ENCODE results near the gene ITSN2.

The ITSN2 gene

DNA sequence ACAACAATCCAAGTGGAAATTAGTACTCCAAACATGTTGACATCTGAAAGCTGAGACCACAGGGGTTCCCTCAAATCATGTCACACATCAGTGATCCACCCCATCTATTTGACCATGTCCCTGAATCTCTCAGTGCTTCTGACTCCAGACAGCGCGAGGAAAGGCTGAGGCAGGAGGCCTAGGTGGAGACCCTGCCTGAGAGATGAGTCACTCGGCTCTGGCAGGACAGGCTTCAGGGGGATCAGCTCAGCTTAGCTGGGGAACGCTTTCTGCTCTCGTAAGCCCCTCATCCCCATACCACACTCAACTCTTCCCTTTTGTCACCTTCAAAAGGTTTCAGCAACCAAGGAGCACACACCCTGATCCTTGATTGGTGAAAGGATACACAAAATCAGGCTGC lies 191.3 kb downstream of the ITSN2 start:
- Histone ChIP-seq H3K36me3 (ENCODE audit: control insufficient read depth, insufficient read depth, low read length, severe bottlenecking) (no peaks in the 10 kb centered on the region), H3K9ac (ENCODE audit: low read length) (no peak overlapping the region), H3K27me3 (replicated peaks; ENCODE audit: control insufficient read depth, insufficient read depth, low read length) (no peaks in the 10 kb centered on the region), H3K4me1 (ENCODE audit: control insufficient read depth, insufficient read depth, low read length) (no peaks in the 10 kb centered on the region), H3K4me3 (ENCODE audit: low read length) (no peak overlapping the region), H3K9me3 (ENCODE audit: control insufficient read depth, low read length) (no peaks in the 10 kb centered on the region)
- no peak for DNase-seq (ENCODE audit: low read depth)

DNA sequence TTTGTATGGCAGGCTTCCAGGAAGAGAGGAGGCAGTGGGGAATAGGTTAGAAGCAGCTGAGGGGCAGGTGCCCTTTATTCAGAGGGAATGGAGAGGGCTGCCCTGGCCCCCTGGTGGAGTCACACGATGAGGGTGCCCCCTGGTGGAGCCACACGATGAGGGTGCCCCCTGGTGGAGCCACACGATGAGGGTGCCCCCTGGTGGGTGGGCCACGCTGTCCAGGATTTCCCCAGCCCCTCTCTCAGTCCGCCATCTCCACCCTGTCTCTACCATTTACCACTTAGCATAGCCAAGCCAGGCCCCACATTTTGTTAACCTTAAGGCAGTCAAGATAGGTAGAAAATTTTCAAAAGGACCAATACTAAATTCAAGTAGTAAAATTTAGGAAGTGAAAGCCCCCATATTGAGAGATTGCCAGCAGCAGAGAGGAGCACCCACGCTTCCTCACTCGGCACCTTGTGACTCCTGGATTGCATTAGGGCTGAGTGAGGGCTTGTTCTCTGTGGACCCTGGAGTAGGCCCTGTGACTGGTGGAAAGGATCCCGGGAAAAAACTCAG lies 195.8 kb downstream of the ITSN2 start:
- H3K36me3 ChIP-seq (ENCODE audit: control insufficient read depth, insufficient read depth, low read length, severe bottlenecking): no peaks in the 10 kb centered on the region

DNA sequence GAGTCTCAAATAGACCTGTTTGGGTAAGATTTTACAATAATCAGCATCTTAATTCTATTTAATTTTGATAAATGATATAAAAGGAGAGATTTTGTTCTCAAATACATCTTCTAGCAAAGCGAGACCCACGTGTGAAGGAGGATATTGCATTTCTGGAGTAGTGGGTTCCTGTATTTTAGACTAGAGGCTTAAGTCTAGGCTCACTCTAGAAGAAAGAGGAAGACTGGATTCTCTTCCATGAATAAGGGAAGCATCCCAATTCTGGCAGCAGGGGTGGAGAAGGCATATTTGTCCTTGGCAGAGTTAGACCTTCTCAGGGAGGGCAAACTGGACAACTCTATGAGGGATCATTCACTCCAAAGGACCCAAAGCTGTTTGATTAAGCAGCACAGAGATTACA lies 196.7 kb downstream of the ITSN2 start:
- no peak for DNase-seq (ENCODE audit: low read depth)
- Histone ChIP-seq H3K27me3 (replicated peaks; ENCODE audit: control insufficient read depth, insufficient read depth, low read length) (no peaks in the 10 kb centered on the region), H3K4me3 (ENCODE audit: low read length) (no peak overlapping the region), H3K9ac (ENCODE audit: low read length) (no peak overlapping the region), H3K36me3 (ENCODE audit: control insufficient read depth, insufficient read depth, low read length, severe bottlenecking) (no peaks in the 10 kb centered on the region), H3K4me1 (ENCODE audit: control insufficient read depth, insufficient read depth, low read length) (no peaks in the 10 kb centered on the region), H3K9me3 (ENCODE audit: control insufficient read depth, low read length) (peaks cover 4% of the 10 kb centered on the region)

More for the DNA sequence above, 195.8 kb downstream of the ITSN2 start:
- H3K4me1 ChIP-seq (ENCODE audit: control insufficient read depth, insufficient read depth, low read length): no peaks in the 10 kb centered on the region
- H3K27me3 ChIP-seq (replicated peaks; ENCODE audit: control insufficient read depth, insufficient read depth, low read length): no peaks in the 10 kb centered on the region
- H3K9me3 ChIP-seq (ENCODE audit: control insufficient read depth, low read length): peaks cover 4% of the 10 kb centered on the region
- no peak overlapping the region for H3K4me3 ChIP-seq (ENCODE audit: low read length)
- H3K9ac ChIP-seq (ENCODE audit: low read length): no peak overlapping the region
- DNase-seq (ENCODE audit: low read depth): peak; percentile 2

DNA sequence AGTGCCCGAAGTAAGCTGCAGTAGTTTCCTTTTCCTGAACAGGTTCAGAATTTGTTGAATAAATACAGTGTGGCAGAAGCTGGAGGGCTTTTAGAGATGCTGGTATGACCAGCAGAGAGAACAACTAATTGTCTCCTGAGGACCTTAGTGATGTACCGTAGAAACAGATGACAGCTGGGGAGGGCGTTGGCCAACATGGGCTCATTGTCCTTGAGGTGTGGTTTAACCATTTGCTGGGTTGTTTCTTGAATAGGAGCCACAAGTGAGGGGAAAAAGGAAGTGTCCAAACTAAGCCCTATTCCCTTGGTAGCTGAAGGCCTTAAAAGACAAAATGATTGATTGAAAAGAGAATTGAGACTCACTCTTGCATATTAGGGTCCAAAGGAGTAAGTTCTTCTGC lies 197.2 kb downstream of the ITSN2 start:
- no peaks in the 10 kb centered on the region for H3K27me3 ChIP-seq (replicated peaks; ENCODE audit: control insufficient read depth, insufficient read depth, low read length)
- DNase-seq (ENCODE audit: low read depth): no peak
- H3K9me3 ChIP-seq (ENCODE audit: control insufficient read depth, low read length): peaks cover 4% of the 10 kb centered on the region
- no peak overlapping the region for H3K4me3 ChIP-seq (ENCODE audit: low read length)
- no peaks in the 10 kb centered on the region for H3K36me3 ChIP-seq (ENCODE audit: control insufficient read depth, insufficient read depth, low read length, severe bottlenecking)
- H3K4me1 ChIP-seq (ENCODE audit: control insufficient read depth, insufficient read depth, low read length): no peaks in the 10 kb centered on the region
- no peak overlapping the region for H3K9ac ChIP-seq (ENCODE audit: low read length)

DNA sequence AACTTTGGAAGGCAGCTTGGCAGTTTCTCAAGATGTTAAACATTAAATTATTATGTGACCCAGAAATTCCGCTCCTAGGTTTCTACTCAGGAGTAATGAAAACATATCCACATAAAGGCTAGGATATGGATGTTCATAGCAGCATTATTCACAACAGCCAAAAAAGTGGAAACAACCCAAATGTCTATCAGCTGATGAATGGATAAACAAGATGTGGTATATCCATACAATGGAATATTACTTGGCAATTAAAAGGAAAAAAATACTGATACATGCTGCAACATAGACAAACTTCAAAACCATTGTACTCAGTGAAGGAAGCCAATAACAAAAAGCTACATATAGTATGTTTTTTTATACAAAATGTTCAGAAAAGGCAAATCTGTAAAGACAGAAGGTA lies 197.8 kb downstream of the ITSN2 start:
- no peaks in the 10 kb centered on the region for H3K27me3 ChIP-seq (replicated peaks; ENCODE audit: control insufficient read depth, insufficient read depth, low read length)
- DNase-seq (ENCODE audit: low read depth): no peak
- H3K36me3 ChIP-seq (ENCODE audit: control insufficient read depth, insufficient read depth, low read length, severe bottlenecking): no peaks in the 10 kb centered on the region
- H3K9me3 ChIP-seq (ENCODE audit: control insufficient read depth, low read length): peaks cover 4% of the 10 kb centered on the region
- no peak overlapping the region for H3K4me3 ChIP-seq (ENCODE audit: low read length)
- no peak overlapping the region for H3K9ac ChIP-seq (ENCODE audit: low read length)
- no peaks in the 10 kb centered on the region for H3K4me1 ChIP-seq (ENCODE audit: control insufficient read depth, insufficient read depth, low read length)

DNA sequence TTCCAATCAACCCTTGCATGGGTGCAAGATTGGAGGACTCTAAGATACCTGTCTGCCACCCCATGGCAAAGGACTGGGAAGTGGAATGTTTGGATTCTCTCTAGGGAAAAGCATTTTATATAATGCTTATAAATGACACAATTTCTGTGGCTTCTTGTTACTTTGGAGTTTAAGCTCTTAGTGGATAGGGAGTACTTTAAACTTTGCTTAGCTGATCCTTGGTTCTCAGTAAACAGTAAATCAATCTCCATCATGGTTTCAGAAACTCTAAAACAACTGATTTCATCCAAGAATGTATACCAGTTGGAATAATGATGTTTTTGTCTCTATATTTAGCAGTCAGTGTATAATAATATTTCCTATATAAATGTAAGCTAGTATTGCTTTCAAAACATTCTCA lies 199.6 kb downstream of the ITSN2 start:
- H3K9ac ChIP-seq (ENCODE audit: low read length): no peak overlapping the region
- H3K9me3 ChIP-seq (ENCODE audit: control insufficient read depth, low read length): peaks cover 4% of the 10 kb centered on the region
- no peak for DNase-seq (ENCODE audit: low read depth)
- no peaks in the 10 kb centered on the region for H3K36me3 ChIP-seq (ENCODE audit: control insufficient read depth, insufficient read depth, low read length, severe bottlenecking)
- H3K27me3 ChIP-seq (replicated peaks; ENCODE audit: control insufficient read depth, insufficient read depth, low read length): no peaks in the 10 kb centered on the region
- H3K4me3 ChIP-seq (ENCODE audit: low read length): no peak overlapping the region
- no peaks in the 10 kb centered on the region for H3K4me1 ChIP-seq (ENCODE audit: control insufficient read depth, insufficient read depth, low read length)

DNA sequence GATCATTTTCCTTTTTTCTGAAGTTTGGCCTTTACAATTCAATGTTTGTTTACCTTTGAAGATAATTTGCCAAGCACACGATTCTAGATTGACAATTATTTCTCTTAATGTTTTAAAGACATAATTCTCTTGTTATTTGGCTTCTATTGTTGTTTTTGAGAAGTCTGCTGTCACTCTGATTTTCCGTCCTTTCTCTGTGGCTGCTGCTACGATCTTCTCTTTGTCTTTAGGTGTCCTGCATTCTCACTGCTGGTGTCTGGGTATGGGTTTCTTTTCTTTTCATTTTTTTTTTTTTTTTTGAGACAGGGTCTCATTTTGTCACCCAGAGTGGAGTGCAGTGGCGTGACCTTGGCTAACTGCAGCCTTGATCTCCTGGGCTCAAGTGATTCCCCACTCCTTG lies 200.6 kb downstream of the ITSN2 start:
- no peaks in the 10 kb centered on the region for H3K4me1 ChIP-seq (ENCODE audit: control insufficient read depth, insufficient read depth, low read length)
- no peaks in the 10 kb centered on the region for H3K27me3 ChIP-seq (replicated peaks; ENCODE audit: control insufficient read depth, insufficient read depth, low read length)
- H3K9ac ChIP-seq (ENCODE audit: low read length): no peak overlapping the region
- no peaks in the 10 kb centered on the region for H3K36me3 ChIP-seq (ENCODE audit: control insufficient read depth, insufficient read depth, low read length, severe bottlenecking)
- DNase-seq (ENCODE audit: low read depth): no peak
- H3K4me3 ChIP-seq (ENCODE audit: low read length): no peak overlapping the region
- peaks cover 4% of the 10 kb centered on the region for H3K9me3 ChIP-seq (ENCODE audit: control insufficient read depth, low read length)

DNA sequence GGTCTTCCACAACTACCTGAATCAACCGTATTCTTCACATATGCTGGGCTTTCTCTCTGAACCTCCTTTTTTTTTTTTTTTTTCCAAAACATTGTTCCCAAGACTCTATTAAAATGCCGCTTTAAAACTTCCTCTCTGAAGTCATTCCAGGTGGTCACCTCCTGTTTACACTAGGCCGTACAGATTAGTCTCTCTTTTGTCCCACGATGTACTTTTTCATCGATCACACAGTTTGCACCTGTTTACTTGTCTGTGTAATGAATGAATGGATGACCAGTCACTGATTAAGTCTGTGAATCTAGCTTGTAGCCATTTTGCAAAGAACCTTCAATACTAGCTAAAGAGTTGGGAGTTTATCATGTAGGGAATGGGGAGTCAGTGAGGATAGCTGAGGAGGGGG lies 202.2 kb downstream of the ITSN2 start:
- Histone ChIP-seq H3K36me3 (ENCODE audit: control insufficient read depth, insufficient read depth, low read length, severe bottlenecking) (no peaks in the 10 kb centered on the region), H3K9me3 (ENCODE audit: control insufficient read depth, low read length) (peaks cover 4% of the 10 kb centered on the region), H3K9ac (ENCODE audit: low read length) (no peak overlapping the region), H3K4me3 (ENCODE audit: low read length) (no peak overlapping the region), H3K4me1 (ENCODE audit: control insufficient read depth, insufficient read depth, low read length) (no peaks in the 10 kb centered on the region), H3K27me3 (replicated peaks; ENCODE audit: control insufficient read depth, insufficient read depth, low read length) (no peaks in the 10 kb centered on the region)
- no peak for DNase-seq (ENCODE audit: low read depth)

DNA sequence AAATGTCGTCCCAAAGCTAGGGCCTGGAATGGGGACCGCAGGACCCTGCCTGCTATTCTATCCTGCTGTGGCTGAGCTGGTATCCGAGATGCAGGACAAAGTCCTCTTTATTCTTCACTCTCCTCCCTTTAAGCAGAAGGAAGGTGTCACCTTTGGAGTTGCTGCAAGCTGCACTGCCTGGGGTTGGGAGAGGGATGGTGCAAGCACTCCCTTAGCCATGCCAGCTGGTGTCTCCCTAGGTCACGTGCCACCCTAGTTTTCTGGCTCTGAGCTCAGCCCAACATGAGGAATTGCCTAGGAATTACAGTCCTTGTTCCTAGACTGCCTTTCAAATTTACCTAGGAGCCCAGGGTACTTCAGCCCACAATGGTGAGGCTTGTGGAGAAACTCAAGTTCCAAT lies 206.9 kb downstream of the ITSN2 start:
- no peak overlapping the region for H3K9ac ChIP-seq (ENCODE audit: low read length)

More for the DNA sequence above, 206.9 kb downstream of the ITSN2 start:
- H3K4me1 ChIP-seq (ENCODE audit: control insufficient read depth, insufficient read depth, low read length): no peaks in the 10 kb centered on the region
- H3K27me3 ChIP-seq (replicated peaks; ENCODE audit: control insufficient read depth, insufficient read depth, low read length): no peaks in the 10 kb centered on the region
- DNase-seq (ENCODE audit: low read depth): no peak
- peaks cover 2% of the 10 kb centered on the region for H3K36me3 ChIP-seq (ENCODE audit: control insufficient read depth, insufficient read depth, low read length, severe bottlenecking)
- no peaks in the 10 kb centered on the region for H3K9me3 ChIP-seq (ENCODE audit: control insufficient read depth, low read length)
- no peak overlapping the region for H3K4me3 ChIP-seq (ENCODE audit: low read length)

Measured in adipocyte (in vitro differentiated cells).